ENCODE data around the gene CS. TPM values are rescaled to one million over a fixed set of nuclear protein-coding genes. Genes with fewer than 3 reads are reported as not detected.
"Not testable (repeated sequence)": the region's sequence is repeated elsewhere in the genome, so short reads cannot be mapped to it uniquely, and the experiment has no call there.

Gene CS
- total and polyA plus RNA-seq, 2 of the 4 experiments (the other 2 are of a cell fraction): 139 to 146 TPM

DNA sequence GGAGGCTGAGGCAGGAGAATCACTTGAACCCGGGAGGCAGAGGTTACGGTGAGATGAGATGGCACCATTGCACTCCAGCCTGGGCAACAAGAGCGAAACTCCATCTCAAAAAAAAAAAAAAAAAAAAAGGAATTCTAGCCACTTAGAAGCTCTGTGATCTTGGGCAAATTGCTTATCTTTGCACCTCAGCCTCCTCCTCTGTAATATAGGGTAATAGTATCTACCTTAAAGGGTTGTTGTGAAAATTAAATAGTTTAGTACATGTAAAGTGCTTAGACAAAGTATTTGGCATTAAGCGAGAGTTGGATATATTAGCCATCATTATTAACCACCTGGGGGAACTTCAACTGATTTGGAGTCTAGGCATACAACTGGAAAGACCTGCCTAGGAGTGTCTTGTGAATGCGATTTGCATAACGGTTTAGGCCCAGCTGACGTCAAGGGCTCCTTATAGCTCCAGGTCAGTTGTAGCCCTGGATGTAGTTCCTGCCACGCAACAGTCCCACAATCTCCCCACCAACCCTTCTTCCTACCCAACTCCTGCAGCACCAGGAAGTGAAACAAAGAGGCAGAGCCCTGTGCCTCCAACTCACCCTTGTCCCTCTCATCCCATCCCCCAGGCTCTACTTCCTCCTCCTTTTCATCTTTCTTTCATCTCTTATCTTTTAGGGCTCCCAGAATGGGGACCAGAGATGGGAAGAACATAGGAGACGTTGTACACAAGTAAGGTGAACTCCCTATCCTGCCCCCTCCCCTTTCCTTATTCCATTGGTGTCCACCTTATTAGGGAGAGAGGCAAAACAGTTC, 36.4 kb upstream of the CS start:
- no peaks in the 10 kb centered on the region for H4K20me1 ChIP-seq (ENCODE audit: insufficient read depth, low read length)
- no peak overlapping the region for H3K27ac ChIP-seq (ENCODE audit: insufficient read depth, low read length)
- H2BK20ac ChIP-seq (ENCODE audit: low read depth, low read length): no peak overlapping the region
- H3K4me2 ChIP-seq (ENCODE audit: low read depth, low read length): no peak overlapping the region
- no peak overlapping the region for H2BK15ac ChIP-seq (ENCODE audit: low read depth, low read length)
- ATAC-seq (ENCODE audit: low read depth): no peak
- no peaks in the 10 kb centered on the region for H3K9me3 ChIP-seq (ENCODE audit: control insufficient read depth, insufficient read depth, low read length)
- H2BK5ac ChIP-seq (ENCODE audit: low read depth, low read length, poor library complexity, severe bottlenecking): no peak overlapping the region
- no TSS peak for BruUV-seq (replicated peaks)
- no peak overlapping the region for H3K4me3 ChIP-seq (ENCODE audit: insufficient read depth, low read depth, low read length)
- peaks cover 10 to 24% of the 10 kb centered on the region in 2 experiments; a peak in 3 of 4 replicates for H3K79me1 ChIP-seq (ENCODE audit: low read depth in 1 of 2, low read length in 2 of 2)
- in situ Hi-C loops (cut with MboI; ENCODE audit: low sequenced_read_pairs) (no loop called here), intact Hi-C loops (cut with micrococcal nuclease) (no loop called here), dilution Hi-C loops (cut with HindIII; ENCODE audit: low sequenced_read_pairs, unreplicated experiment) (no loop called here)
- POLR2A ChIA-PET (ENCODE audit: unreplicated experiment): no interaction called here
- no peak overlapping the region for H3K9ac ChIP-seq (ENCODE audit: low read depth, low read length)
- H3K27me3 ChIP-seq (ENCODE audit: control insufficient read depth, insufficient read depth, low read length): no peaks in the 10 kb centered on the region
- no peak overlapping the region for H4K91ac ChIP-seq (ENCODE audit: insufficient read depth, low read depth, low read length)
- no peak overlapping the region for H3K18ac ChIP-seq (ENCODE audit: low read depth, low read length)
- no peak overlapping the region for H4K5ac ChIP-seq (ENCODE audit: low read depth, low read length)
- H2AFZ ChIP-seq (replicated peaks; ENCODE audit: low read length, poor library complexity): no peak overlapping the region
- no peak for DNase-seq
- CTCF ChIA-PET: no interaction called here
- TF ChIP-seq, protein P1, sequence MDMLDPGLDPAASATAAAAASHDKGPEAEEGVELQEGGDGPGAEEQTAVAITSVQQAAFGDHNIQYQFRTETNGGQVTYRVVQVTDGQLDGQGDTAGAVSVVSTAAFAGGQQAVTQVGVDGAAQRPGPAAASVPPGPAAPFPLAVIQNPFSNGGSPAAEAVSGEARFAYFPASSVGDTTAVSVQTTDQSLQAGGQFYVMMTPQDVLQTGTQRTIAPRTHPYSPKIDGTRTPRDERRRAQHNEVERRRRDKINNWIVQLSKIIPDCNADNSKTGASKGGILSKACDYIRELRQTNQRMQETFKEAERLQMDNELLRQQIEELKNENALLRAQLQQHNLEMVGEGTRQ (IDR thresholded peaks at IDR 0.05; ENCODE audit: low read depth, low read length): no peak
- no peak for TF ChIP-seq BHLHE40 (IDR thresholded peaks at IDR 0.05; ENCODE audit: low read depth, low read length)
- H2BK120ac ChIP-seq (ENCODE audit: low read depth, low read length): no peak overlapping the region
- no peak overlapping the region for H3K4ac ChIP-seq (ENCODE audit: low read depth, low read length)
- H2AK5ac ChIP-seq (ENCODE audit: low read depth, low read length): no peak overlapping the region
- no CpG with 5 or more reads among the region's 9 CpGs for WGBS, 2 experiments (ENCODE audit: extremely low coverage in 2 of 2, insufficient read length in 1 of 2)
- H2AK9ac ChIP-seq (replicated peaks; ENCODE audit: low read depth, low read length, poor library complexity): no peak overlapping the region
- H3K14ac ChIP-seq (replicated peaks; ENCODE audit: low read depth, low read length): no peak overlapping the region
- H3K9me1 ChIP-seq (ENCODE audit: insufficient read depth, low read length): peaks cover 10% of the 10 kb centered on the region
- no peak overlapping the region for H3K56ac ChIP-seq (ENCODE audit: extremely low read depth, insufficient read depth, low read length)
- peaks cover 4% of the 10 kb centered on the region for H3K36me3 ChIP-seq (ENCODE audit: control insufficient read depth, insufficient read depth, low read length)
- H3K23ac ChIP-seq (ENCODE audit: low read depth, low read length): no peak overlapping the region
- no peak overlapping the region for H4K8ac ChIP-seq (ENCODE audit: low read depth in 2 of 2, low read length in 2 of 2)
- peaks cover 5% of the 10 kb centered on the region; the same call in 1 of the 2 replicates for H3K4me1 ChIP-seq (ENCODE audit: control insufficient read depth, insufficient read depth, low read length)

DNA sequence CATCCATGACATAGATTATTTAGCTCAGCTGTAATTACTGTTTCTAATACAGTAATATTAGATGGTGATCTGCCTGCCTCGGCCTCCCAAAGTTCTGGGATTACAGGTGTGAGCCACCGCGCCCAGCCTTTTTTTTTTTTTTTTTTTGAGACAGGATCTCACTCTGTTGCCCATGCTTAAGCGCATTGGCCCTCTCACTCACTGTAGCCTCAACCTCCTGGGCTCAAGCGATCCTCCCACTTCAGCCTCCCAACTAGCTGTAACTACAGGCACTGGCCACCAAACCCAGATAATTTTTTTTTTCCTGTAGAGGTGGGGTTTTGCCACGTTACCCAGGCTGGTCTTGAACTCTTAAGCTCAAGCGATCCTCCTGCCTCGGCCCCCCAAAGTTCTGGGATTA, 35.4 kb upstream of the CS start:
- H3K4me2 ChIP-seq (ENCODE audit: low read depth, low read length); H2AK9ac ChIP-seq (replicated peaks; ENCODE audit: low read depth, low read length, poor library complexity); H3K9ac ChIP-seq (ENCODE audit: low read depth, low read length); H4K5ac ChIP-seq (ENCODE audit: low read depth, low read length); H2AK5ac ChIP-seq (ENCODE audit: low read depth, low read length); H3K36me3 ChIP-seq (ENCODE audit: control insufficient read depth, insufficient read depth, low read length); H2BK120ac ChIP-seq (ENCODE audit: low read depth, low read length); H4K8ac ChIP-seq (ENCODE audit: low read depth in 2 of 2, low read length in 2 of 2); H2AFZ ChIP-seq (replicated peaks; ENCODE audit: low read length, poor library complexity); BruUV-seq (replicated peaks); H3K4ac ChIP-seq (ENCODE audit: low read depth, low read length); H2BK5ac ChIP-seq (ENCODE audit: low read depth, low read length, poor library complexity, severe bottlenecking); H3K27ac ChIP-seq (ENCODE audit: insufficient read depth, low read length); H3K9me1 ChIP-seq (ENCODE audit: insufficient read depth, low read length); H3K27me3 ChIP-seq (ENCODE audit: control insufficient read depth, insufficient read depth, low read length); H3K4me1 ChIP-seq (ENCODE audit: control insufficient read depth, insufficient read depth, low read length); H3K14ac ChIP-seq (replicated peaks; ENCODE audit: low read depth, low read length); ATAC-seq (ENCODE audit: low read depth); H3K18ac ChIP-seq (ENCODE audit: low read depth, low read length); H4K91ac ChIP-seq (ENCODE audit: insufficient read depth, low read depth, low read length); H4K20me1 ChIP-seq (ENCODE audit: insufficient read depth, low read length); DNase-seq; POLR2A ChIA-PET (ENCODE audit: unreplicated experiment); H2BK15ac ChIP-seq (ENCODE audit: low read depth, low read length); H3K23ac ChIP-seq (ENCODE audit: low read depth, low read length); in situ Hi-C loops (cut with MboI; ENCODE audit: low sequenced_read_pairs); intact Hi-C loops (cut with micrococcal nuclease); H3K9me3 ChIP-seq (ENCODE audit: control insufficient read depth, insufficient read depth, low read length); H2BK20ac ChIP-seq (ENCODE audit: low read depth, low read length); H3K4me3 ChIP-seq (ENCODE audit: insufficient read depth, low read depth, low read length); dilution Hi-C loops (cut with HindIII; ENCODE audit: low sequenced_read_pairs, unreplicated experiment); H3K56ac ChIP-seq (ENCODE audit: extremely low read depth, insufficient read depth, low read length): not testable (repeated sequence)
- WGBS, 2 experiments (ENCODE audit: extremely low coverage in 2 of 2, insufficient read length in 1 of 2): 100% methylated on average over 1 of the region's 8 CpGs; no CpG with 5 or more reads in 1 of the 2 experiments
- H3K79me1 ChIP-seq (ENCODE audit: low read depth in 1 of 2, low read length in 2 of 2): peaks cover 10 to 24% of the 10 kb centered on the region in 2 experiments; a peak in 3 of 4 replicates
- CTCF ChIA-PET: interaction anchor here (0.6 kb wide), 1 partner anchor 80 kb away, joined by 3 read pairs; no protein-coding TSS in a partner anchor
